GM12892 (cell line): ENCODE measurements around the gene TOX3.

Experiments
- DNase-seq: peaks from one replicate; pipeline ENCODE4 v3.0.0; 2011; ENCODE audit not compliant: insufficient read length
- FAIRE-seq: peaks from 2 replicates; lab custom pipeline; 2011; peaks lifted over from hg19 to GRCh38; lab: Jason Lieb, UNC
- POLR2A ChIP-seq: IDR thresholded peaks from 2 replicates; pipeline ENCODE4 v1.6.1; 2011; ENCODE audit warnings: low read depth, low read length, control low read depth
- POLR2AphosphoS5 ChIP-seq: IDR thresholded peaks from 2 replicates; pipeline ENCODE4 v1.6.1; 2011; ENCODE audit warnings: low read depth, low read length, control low read depth
- TAF1 ChIP-seq: IDR thresholded peaks from 2 replicates; pipeline ENCODE4 v1.6.1; 2011; ENCODE audit warnings: low read depth, mild to moderate bottlenecking, control low read depth, low read length, borderline replicate concordance

TOX3 gene

DNA sequence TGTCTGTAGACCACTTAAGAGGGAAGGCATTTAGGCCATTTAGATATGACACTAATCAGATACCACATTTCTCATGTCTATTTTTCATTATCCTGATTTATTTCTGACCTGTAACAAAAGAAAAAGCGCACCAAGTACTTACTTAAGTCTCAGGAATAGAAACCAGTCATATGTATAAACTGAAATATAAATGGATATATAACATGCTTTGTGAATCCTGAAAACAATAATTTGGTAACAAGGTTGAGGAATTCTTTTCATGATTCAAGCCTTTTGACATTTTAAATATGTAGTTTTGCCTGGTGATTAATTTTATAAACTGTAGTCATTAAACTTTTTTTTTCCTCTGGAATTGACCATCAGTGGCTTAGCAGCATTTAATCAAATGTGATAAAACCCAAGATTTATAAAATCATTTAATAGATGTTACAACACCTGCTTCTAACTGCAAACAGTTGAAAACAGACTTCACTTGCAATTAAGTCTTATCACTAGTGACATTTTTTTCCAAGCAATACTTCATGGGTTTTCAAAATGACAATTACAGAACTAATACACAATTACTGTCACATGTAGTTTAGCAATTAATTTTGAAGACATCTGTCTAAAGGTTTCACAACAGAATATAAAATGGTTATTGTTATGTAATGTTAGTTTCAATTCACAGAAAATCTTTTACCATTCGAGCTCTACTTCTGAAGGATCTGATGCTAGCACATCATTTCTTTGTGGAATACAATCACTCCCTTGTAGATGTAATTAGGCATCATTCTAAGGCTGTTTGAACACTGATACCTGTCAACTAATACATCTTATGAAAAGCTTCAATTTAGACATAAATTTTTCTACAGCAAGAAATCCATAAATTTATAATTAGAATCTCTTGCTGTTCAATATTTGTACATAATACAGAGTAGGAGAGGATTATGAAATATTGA is 110.3 kb downstream of the TOX3 start:
- FAIRE-seq (no peak), DNase-seq (no peak)
- TF ChIP-seq POLR2AphosphoS5, result no peak
- no peak for TF ChIP-seq POLR2A
- no peak for TF ChIP-seq TAF1

DNA sequence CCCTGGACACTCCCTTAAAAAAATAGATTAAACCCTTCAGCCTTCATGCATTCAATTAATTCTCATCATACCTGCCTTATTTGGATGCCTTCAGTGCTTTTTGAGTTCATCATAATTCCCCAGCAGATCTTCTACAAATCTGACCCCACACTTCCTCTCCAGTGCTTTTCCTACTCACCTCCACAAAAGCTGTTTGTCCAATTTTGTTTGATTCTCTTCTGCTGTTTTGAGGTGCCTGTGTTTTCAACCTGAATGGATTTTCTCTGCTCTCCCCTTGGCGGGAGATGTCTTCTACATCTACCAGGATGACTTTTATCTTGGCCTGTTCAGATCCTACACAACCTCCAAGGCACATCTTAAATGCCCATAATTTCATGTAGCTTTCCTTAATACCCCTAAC is 112.7 kb downstream of the TOX3 start:
- FAIRE-seq, result no peak
- no peak for DNase-seq
- TF ChIP-seq POLR2AphosphoS5 (no peak), POLR2A (no peak), TAF1 (no peak)

DNA sequence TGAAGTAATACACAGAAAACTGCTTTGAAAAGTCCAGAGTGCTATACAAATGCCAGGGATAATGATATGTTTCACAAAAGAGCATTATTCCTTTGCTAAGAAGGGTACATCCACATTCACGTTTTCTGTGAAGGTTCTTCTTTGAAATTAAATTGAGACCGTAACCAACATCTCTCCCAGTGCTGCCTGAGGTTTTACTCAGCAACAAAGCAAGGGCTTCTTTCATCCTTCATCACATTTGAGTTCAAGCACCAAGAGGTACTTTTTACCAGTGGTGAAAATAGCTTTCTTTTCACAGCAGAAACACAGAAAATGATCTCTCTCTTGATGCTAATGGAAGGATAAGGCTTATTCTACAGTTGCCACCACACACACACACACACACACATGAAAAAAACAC is 113.3 kb downstream of the TOX3 start:
- no peak for FAIRE-seq
- TF ChIP-seq POLR2A, result no peak
- TF ChIP-seq POLR2AphosphoS5, result no peak
- TF ChIP-seq TAF1, result no peak
- DNase-seq, result no peak

DNA sequence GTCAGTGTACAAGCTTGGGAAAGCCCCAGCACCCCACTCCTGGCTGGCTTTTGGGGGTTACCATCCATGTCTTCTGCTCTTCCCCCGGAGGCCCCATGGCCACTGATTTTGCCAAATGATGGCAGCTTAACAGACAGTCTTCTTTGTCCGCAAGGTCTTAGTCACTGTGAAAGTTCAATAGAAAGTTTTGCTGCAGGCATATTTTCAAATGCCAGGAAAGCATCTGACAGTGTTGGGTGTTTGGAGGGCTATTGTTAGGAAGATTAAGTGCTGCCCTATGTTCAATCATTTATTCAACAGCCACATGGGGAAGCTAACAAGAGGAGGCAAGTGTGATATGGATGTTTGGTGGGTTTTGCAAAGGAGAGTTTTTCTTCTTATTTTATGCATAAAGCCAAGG is 122.4 kb downstream of the TOX3 start:
- no peak for DNase-seq
- no peak for FAIRE-seq
- TF ChIP-seq TAF1 (no peak), POLR2A (no peak), POLR2AphosphoS5 (no peak)

DNA sequence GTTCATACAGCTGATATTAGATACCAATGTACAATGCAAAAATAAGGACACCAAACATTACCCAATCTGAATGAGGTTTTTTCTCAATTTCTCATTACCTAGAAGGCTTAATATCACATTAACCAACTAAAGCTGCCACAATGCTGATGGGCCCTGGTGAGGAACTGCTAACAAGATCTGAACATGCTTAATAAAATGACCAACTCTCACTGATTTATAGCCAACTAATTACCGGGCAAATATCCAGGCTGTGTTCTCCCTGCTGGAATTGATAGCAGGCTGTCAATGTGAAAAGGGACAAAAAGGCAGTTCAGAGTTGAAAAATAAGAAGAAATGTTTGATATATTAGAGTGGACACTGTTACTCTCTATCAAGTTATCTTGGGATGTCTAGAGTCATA is 124.6 kb downstream of the TOX3 start:
- no peak for FAIRE-seq
- no peak for DNase-seq
- TF ChIP-seq POLR2A (no peak), POLR2AphosphoS5 (no peak), TAF1 (no peak)

DNA sequence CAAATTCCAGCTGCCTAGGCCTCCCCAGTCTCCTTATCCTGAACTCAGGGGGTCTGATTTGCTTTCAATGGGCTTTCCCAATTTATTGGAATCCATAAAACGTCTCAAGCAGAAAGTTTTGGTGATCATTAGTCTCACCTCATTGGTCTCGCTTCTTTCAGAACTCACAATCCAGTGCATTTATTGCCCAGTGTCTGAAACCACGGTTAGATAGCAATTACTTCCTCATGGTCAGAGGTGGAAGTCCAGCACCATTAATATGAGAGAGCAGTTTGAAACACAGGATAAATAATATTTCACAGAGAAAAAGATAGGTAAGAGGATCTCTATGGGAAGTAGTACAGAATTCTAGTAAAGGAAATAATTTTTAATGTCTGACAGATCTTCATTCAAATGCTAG is 128.7 kb downstream of the TOX3 start:
- DNase-seq, result no peak
- FAIRE-seq, result no peak
- TF ChIP-seq TAF1 (no peak), POLR2A (no peak), POLR2AphosphoS5 (no peak)

DNA sequence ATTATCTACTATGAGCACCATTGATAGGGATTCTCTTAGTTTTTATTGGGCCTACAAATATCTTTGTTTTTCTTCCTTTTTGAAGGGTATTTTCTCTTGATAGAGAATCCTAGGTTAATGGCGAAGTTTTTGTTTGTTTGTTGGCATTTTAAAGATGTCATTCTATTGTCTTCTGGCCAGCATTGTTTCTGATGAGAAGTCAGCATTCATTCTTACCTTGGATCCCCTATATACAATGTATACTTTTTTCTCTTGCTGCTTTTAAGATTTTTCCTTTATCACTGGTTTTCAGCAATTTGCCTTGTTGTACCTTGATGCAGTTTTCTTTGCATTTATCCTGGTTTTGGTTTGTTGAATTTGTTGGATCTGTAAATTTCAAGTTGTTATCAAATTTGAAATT is 130.1 kb downstream of the TOX3 start:
- DNase-seq (no peak), FAIRE-seq (no peak)
- TF ChIP-seq POLR2A, result no peak
- no peak for TF ChIP-seq POLR2AphosphoS5
- no peak for TF ChIP-seq TAF1

DNA sequence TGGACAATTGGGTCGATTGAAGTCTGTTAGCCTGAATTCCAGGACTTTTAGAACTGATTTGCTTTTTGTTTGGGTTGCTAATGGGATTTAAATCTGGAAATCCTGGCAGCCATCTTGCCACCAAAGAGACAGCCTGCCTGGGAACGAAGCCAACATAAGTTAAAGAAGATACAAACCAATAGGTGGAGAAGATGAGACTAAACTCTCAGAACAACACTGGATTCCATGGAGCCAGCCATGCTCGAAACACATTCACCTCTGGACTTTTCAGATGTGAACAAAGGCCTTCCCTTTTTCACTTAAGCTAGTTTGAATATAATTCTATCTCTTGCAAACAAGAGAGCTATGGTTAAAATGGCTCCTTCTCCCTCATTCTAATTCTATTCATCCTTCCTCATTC is 135.9 kb downstream of the TOX3 start:
- FAIRE-seq, result no peak
- no peak for DNase-seq
- TF ChIP-seq POLR2A (no peak), TAF1 (no peak), POLR2AphosphoS5 (no peak)

DNA sequence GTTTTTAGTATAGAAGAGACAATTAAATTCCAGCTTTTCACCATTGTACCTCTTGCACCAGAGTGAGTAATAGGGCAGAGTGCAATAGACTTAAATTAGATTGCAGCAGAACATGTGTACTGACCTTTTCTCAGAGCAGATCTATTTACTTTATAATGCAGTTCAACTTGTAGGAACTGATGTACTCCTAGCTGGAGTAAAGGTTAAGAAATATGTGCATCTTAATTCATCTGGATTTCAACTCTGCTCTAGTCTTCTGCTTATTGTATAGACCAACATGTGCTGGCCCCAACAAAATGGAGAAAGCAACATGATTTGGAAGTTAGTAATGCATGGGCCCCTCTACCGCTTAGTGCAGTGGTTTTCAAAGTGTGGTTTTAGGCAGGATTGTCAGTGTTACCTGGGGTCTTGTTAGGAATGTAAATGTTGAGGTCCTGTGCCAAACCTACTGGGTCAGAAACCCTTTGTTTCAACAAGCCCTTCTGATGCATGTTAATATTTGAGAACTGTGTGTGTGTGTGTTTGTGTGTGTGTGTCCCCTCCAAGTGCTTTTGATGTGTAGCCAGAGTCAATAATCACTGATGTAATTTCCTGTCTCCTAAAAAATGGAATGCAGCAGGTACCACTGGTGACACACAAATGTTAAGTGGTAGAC is 138.6 kb downstream of the TOX3 start:
- DNase-seq, result no peak
- TF ChIP-seq TAF1 (no peak), POLR2A (no peak), POLR2AphosphoS5 (no peak)
- no peak for FAIRE-seq

DNA sequence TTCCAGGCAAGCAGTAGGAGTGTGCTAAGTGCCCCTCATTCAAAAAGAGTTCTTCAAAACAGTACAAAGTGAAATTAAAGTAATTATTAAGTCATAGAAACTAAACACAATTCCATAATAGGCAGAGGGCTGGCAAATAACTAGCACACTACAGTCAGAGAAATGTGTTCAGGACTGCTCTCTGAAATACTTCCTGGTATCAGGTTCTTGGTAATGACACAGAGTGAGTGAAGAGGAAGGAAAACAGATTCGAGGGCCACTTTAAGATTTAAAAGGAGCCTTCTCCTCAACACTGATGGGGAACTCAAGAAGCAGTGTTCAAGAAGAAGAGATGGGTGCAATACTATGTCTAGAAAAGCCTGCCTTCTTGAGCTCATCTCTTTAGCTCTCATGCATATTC is 139.2 kb downstream of the TOX3 start:
- DNase-seq, result no peak
- no peak for FAIRE-seq

DNA sequence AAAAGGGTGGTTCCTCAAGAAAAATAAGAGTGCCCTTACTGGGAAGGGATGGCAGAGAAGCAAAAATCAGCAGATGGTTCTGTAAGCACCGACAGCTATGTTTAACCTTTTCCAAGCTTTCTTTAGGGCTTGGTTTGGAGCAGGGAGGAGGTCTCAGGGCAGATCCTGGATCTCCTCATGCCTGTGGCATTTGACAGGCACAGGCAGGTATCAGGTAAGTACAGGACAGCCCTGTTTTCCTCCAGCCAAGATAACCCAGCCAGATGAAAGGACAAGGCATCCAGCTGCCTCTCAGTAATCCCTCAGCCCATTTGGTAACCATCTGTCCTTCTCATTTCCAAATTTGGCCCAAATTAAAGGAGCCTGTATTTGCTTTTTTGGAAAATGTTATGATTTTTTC is 141.5 kb downstream of the TOX3 start:
- FAIRE-seq (no peak), DNase-seq (no peak)
- TF ChIP-seq POLR2AphosphoS5, result no peak
- no peak for TF ChIP-seq POLR2A
- no peak for TF ChIP-seq TAF1

More for the DNA sequence above, 139.2 kb downstream of the TOX3 start:
- TF ChIP-seq POLR2AphosphoS5, result no peak
- no peak for TF ChIP-seq POLR2A
- no peak for TF ChIP-seq TAF1

DNA sequence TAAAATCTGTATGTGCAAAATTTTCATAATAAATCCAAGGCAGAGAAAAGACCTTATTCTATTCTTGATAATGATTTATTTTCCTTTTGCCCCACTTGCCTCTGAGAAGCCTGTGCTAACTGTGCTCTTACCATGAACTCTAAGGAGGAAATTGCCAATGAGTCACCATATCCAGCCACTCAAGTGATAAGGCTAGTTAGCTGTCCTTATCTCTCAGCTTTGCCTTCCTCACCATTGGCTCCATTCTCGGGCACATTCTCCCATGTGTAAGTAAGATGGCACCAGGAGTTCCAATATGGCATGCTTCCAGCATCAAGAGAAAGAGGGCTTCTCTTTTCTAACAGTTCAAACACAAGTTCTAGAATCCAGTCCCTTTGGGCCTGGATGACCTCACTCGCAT is 142.4 kb downstream of the TOX3 start:
- no peak for TF ChIP-seq POLR2A
- TF ChIP-seq TAF1, result no peak
- no peak for TF ChIP-seq POLR2AphosphoS5
- FAIRE-seq, result no peak

DNA sequence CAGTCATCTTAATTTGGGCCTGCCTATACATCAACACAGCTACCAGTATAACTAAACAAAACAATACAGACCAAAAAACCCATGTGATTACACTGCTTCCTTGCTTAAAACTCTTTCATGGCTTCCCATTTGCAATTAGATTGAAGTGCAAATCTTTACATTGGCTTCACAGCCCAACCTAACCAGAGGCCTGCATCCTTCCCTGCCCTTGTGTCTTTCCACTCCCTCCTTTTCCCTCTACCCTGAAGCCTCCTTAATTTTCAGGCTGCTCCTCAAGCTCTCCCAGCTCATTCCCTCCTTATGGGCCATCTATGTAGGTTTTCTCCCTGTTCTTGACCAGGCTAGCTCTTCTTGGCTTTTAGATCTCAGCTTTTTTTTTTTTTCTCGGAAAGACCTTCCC is 147.8 kb downstream of the TOX3 start:
- TF ChIP-seq POLR2AphosphoS5 (no peak), TAF1 (no peak)
- DNase-seq, result no peak
- no peak for FAIRE-seq

More for the DNA sequence above, 142.4 kb downstream of the TOX3 start:
- no peak for DNase-seq
